Mammary epithelial cell (primary cell): ENCODE data around the gene ZSWIM3.

Source experiments
- CTCF ChIP-seq, 2 donors: IDR thresholded peaks in 1 of 2; conservative IDR thresholded peaks in 1 of 2; 2 replicates each; pipeline ENCODE4 v1.5.1; 2011 to 2012; ENCODE audit warnings: inconsistent platforms in 2 of 2, low read length in 2 of 2, mild to moderate bottlenecking in 2 of 2, control low read depth in 1 of 2, low read depth in 1 of 2; ENCODE audit not compliant: insufficient read depth in 1 of 2; ENCODE audit errors: extremely low read depth in 1 of 2
- EZH2 ChIP-seq: IDR thresholded peaks from 2 replicates; pipeline ENCODE4 v1.6.1; 2012; ENCODE audit warnings: low read length, inconsistent platforms, borderline replicate concordance

DNA sequence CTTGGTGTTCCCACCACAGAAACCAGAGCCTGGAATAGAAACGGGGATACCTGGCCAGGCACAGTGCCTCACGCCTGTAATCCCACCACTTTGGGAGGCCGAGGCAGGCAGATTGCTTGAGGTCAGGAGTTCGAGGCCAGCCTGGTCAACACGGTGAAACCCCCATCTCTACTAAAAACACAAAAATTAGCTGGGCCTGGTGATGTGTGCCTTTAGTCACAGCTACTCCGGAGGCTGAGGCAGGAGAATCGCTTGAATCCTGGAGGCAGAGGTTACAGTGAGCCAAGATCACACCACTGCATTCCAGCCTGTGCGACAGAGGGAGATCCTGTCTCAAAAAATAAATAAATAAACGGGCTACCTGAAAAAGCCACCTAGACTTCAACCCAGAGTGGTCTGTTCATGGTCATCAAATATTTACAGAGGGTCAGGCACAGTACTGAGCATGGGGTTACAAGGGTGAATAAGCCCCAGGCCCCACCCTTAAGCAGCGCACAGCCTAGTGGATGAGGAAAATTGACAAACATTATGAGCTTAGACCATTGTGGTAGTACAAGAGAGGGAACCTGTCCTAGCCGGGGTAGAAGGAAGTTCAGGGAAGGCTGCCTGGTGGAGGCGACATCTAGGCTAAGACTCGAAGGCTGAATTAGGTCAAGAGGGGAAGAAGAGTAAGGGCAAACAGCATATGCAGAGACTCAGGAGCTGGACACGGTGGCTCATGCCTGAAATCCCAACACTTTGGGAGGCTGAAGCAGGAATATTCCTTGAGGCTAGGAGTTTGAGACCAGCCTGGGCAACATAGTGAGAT is 69.9 kb downstream of the ZSWIM3 start:
- TF ChIP-seq CTCF (conservative IDR thresholded peaks at IDR 0.05 in 1 of 2, IDR thresholded peaks at IDR 0.05 in 1 of 2; ENCODE audit: extremely low read depth in 1 of 2, insufficient read depth in 1 of 2, low read depth in 1 of 2, low read length in 2 of 2), result no peak
- no peak for TF ChIP-seq EZH2
